ENCODE data around the gene RAC2. TPM values are rescaled to one million over a fixed set of nuclear protein-coding genes. Genes with fewer than 3 reads are reported as not detected.

Gene RAC2
- total RNA-seq, 1 donor from 2014 or later, result 11.5 TPM

DNA sequence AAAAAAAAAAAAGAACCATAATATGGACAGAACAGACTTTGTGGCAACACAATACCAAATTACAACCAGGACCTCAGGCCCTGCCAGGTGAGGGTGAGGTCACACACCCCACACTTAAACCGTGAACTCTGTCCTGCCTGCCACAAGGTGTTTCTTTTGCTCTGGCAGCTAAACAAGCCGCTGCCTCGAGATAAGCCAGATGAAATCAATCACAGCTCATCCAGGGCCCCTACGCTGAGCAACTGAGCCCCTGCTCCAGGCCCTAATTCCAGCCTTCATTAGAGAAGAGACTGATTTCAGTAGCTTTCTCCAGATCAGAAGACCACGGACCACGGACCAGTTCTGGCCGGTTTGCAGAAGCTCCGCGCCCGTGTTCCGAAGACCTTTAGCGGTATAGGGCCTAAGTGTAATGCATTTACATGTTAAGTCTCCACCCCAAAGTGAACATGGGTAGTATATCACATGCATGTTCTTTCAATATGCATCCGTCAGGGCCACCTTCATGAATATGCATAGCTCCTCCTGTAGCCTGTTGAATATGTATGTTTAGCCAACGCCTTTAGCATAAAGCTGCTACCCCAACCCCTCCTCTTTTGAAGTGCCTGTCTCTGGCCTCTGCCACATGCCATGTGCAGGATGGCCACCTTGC lies 14.8 kb upstream of the RAC2 start:
- TF ChIP-seq, protein P1, sequence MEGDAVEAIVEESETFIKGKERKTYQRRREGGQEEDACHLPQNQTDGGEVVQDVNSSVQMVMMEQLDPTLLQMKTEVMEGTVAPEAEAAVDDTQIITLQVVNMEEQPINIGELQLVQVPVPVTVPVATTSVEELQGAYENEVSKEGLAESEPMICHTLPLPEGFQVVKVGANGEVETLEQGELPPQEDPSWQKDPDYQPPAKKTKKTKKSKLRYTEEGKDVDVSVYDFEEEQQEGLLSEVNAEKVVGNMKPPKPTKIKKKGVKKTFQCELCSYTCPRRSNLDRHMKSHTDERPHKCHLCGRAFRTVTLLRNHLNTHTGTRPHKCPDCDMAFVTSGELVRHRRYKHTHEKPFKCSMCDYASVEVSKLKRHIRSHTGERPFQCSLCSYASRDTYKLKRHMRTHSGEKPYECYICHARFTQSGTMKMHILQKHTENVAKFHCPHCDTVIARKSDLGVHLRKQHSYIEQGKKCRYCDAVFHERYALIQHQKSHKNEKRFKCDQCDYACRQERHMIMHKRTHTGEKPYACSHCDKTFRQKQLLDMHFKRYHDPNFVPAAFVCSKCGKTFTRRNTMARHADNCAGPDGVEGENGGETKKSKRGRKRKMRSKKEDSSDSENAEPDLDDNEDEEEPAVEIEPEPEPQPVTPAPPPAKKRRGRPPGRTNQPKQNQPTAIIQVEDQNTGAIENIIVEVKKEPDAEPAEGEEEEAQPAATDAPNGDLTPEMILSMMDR (IDR thresholded peaks at IDR 0.05), result no peak
- Histone ChIP-seq H3K36me3 (no peaks in the 10 kb centered on the region), H3K4me3 (no peak overlapping the region), H3K4me1 (no peaks in the 10 kb centered on the region), H3K9me3 (peaks cover 2% of the 10 kb centered on the region in 2 donors), H3K27me3 (no peaks in the 10 kb centered on the region), H3K27ac (no peak overlapping the region)
- no peak for DNase-seq (ENCODE audit: low spot score in 2 of 2)
- intact Hi-C loops (cut with DNase I), result no loop called here

DNA sequence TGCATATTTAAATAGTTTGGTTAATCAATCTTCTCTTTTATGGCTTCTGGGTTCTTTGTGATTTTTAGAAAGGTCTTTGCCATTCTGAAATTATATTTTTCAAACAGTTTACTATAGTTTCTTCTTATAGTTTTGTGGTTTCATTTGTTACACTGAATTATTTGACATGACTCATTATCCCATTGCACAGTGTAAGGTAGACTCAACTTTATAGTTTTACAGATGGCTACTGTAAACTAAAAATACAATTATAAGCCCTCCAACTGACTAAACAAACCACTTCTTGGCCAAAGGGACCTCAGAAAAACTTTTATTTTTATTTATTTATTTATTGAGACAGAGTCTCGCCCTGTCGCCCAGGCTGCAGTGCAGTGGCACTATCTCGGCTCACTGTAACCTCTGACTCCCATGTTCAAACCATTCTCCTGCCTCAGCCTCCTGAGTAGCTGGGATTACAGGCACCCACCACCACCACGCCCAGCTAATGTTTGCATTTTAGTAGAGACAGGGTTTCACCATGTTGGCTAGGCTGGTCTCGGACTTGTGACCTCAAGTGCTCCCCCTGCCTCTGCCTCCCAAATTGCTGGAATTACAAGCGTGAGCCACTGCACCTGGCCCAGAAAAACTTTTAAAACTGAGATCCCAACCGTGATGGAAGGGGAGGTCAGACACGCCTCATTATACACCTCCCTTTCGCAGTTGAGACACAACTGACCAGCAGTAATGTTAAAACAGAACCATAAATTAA lies 14.1 kb upstream of the RAC2 start:
- intact Hi-C loops (cut with DNase I), result no loop called here
- Histone ChIP-seq H3K4me1 (no peaks in the 10 kb centered on the region), H3K27ac (no peak overlapping the region), H3K4me3 (no peak overlapping the region), H3K27me3 (no peaks in the 10 kb centered on the region), H3K36me3 (no peaks in the 10 kb centered on the region), H3K9me3 (no peaks in the 10 kb centered on the region)
- TF ChIP-seq, protein P1 (IDR thresholded peaks at IDR 0.05), result no peak
- DNase-seq (ENCODE audit: low spot score in 2 of 2), result no peak

DNA sequence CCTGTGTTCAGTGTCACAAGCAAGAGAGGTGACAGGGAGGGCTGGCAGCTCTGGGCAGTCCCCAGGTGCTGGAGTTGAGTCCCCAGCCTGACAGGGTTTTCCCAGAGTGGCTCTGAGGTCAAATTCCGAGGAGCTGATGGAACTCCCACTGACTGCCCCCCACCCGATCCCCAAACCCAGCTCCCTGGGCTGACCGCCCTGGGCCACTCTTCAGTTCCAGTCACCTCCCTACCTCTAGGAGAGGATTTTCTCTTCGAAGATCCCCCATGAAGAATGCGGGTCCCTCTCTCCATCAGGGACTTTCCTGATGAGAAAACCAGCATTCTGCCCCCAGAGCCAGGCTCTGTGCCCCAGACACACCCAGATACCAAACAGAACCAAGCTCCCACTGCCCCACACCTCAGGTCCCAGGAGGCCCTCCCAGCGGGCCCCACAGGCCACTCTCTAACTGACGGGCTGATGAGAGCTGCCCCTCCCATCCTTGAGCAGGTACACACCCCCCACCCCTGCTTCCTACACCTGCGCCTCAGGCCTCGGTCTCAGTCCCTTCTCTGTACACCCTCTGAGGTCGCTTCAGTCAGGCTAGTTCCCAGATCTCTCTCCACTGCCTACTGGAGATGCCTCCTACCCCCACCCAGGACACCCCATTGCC lies 12.1 kb upstream of the RAC2 start:
- no peak for DNase-seq (ENCODE audit: low spot score in 2 of 2)
- H3K36me3 ChIP-seq, result no peaks in the 10 kb centered on the region
- no peak overlapping the region for H3K27ac ChIP-seq
- no peaks in the 10 kb centered on the region for H3K4me1 ChIP-seq
- no peaks in the 10 kb centered on the region for H3K9me3 ChIP-seq
- no peaks in the 10 kb centered on the region for H3K27me3 ChIP-seq
- intact Hi-C loops (cut with DNase I), result no loop called here
- TF ChIP-seq, protein P1 (IDR thresholded peaks at IDR 0.05), result no peak
- H3K4me3 ChIP-seq, result no peak overlapping the region

DNA sequence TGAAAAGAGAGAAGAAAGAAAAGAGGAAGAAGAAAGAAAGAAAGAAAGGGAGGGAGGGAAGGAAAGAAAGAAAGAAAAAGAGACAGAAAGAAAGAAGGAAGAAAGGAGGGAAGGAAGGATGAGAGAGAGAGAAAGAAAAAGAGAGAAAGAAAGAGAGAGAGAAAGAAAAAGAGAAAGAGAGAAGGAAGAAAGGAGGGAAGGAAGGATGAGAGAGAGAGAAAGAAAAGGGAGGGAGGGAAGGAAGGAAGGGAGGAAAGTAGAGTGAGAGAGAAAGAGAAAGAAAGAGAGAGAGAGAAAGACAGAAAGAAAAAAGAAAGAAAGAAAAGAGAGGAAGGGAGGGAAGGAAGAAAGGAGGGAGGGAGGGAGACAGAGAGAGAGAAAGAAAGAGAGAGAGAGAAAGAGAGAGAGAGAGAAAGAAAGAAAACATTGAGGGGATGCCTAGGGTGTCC lies 11.5 kb upstream of the RAC2 start:
- Histone ChIP-seq H3K9me3 (no peaks in the 10 kb centered on the region), H3K4me1 (no peaks in the 10 kb centered on the region), H3K27me3 (no peaks in the 10 kb centered on the region), H3K27ac (no peak overlapping the region), H3K4me3 (no peak overlapping the region), H3K36me3 (no peaks in the 10 kb centered on the region)
- no peak for DNase-seq (ENCODE audit: low spot score in 2 of 2)
- TF ChIP-seq, protein P1 (IDR thresholded peaks at IDR 0.05), result no peak
- intact Hi-C loops (cut with DNase I), result no loop called here

DNA sequence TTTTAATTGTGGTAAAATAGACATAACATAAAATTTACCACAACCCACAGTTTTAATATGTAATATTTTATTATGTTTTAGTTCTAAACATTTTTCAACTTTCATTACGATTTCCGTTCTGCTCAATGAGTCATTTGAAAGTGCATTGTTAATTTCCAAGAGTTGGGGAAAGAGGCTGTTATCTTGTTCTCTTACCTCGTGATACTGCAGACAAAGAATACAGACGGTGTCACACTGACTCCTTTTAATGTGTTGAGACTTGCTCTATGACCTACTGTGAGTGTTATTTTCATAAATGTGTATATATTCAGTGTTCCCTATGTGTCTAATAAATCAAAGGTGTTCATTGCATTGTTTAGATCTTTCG lies 10.8 kb upstream of the RAC2 start:
- Histone ChIP-seq H3K36me3 (no peaks in the 10 kb centered on the region), H3K27ac (no peak overlapping the region), H3K4me1 (no peaks in the 10 kb centered on the region), H3K9me3 (no peaks in the 10 kb centered on the region), H3K4me3 (no peak overlapping the region), H3K27me3 (no peaks in the 10 kb centered on the region)
- intact Hi-C loops (cut with DNase I), result no loop called here
- TF ChIP-seq, protein P1 (IDR thresholded peaks at IDR 0.05), result no peak
- no peak for DNase-seq (ENCODE audit: low spot score in 2 of 2)
